ENCODE data around the gene RHEB.

DNA sequence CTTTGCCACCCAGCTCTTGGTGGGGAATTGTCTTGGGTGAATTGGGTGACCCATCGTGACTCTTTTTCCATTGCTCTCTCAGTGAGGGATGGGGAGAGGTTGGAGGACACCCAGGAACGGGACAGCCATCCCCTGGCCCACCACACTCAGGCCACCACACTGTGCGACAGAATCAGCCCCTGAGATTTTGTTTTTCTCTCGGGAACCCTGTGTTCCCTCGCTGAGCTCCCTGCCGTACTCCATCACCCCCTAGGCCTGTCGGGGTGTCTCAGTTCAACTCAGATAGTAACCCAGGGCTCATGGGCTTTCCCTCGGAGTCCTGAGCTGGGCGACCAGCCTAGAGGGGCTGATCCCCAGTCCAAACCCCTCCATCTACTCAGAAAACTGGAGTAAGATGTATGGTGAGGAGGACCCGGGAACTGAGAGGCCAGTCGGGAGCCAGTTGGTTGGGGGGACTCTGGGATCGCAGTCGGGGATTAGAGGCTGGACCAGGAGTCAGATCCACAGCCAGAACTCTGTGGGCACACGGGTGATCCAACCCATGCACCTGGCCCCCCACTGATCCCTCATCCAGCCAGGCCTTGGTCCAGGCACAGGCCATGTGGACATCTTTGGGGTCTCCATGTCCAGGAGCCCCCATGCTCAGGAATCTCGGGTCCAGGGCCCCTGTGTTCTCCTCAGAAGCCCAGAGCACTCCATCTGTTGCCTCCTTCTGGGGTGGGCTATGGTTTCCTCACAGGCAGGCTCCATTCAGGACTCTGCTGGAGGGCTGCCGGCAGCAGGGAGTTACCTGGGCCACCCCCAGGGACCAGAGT, 89.1 kb downstream of the RHEB start:
- TF ChIP-seq, protein P1, sequence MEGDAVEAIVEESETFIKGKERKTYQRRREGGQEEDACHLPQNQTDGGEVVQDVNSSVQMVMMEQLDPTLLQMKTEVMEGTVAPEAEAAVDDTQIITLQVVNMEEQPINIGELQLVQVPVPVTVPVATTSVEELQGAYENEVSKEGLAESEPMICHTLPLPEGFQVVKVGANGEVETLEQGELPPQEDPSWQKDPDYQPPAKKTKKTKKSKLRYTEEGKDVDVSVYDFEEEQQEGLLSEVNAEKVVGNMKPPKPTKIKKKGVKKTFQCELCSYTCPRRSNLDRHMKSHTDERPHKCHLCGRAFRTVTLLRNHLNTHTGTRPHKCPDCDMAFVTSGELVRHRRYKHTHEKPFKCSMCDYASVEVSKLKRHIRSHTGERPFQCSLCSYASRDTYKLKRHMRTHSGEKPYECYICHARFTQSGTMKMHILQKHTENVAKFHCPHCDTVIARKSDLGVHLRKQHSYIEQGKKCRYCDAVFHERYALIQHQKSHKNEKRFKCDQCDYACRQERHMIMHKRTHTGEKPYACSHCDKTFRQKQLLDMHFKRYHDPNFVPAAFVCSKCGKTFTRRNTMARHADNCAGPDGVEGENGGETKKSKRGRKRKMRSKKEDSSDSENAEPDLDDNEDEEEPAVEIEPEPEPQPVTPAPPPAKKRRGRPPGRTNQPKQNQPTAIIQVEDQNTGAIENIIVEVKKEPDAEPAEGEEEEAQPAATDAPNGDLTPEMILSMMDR (IDR thresholded peaks at IDR 0.05; ENCODE audit: low read depth, low read length, poor library complexity, severe bottlenecking) = no peak
- no peak for TF ChIP-seq EZH2phosphoT487 (IDR thresholded peaks at IDR 0.05; ENCODE audit: borderline replicate concordance, low read length)
